ENCODE measurements around the gene HMCN1. TPM values are rescaled to one million over a fixed set of nuclear protein-coding genes. Genes with fewer than 3 reads are reported as not detected.

HMCN1 gene
- total and polyA plus RNA-seq, 8 donors = 0.12 to 15.1 (median 0.86) TPM

- Histone ChIP-seq H3K4me1 (no peaks in the 10 kb centered on the region), H3K9me3 (no peaks in the 10 kb centered on the region), H3K27me3 (no peaks in the 10 kb centered on the region), H3K4me3 (no peak overlapping the region), H3K27ac (no peak overlapping the region), H3K36me3 (no peaks in the 10 kb centered on the region)
- 81 to 93% (median 85%) methylated on average over 1 of the region's 1 CpG for WGBS, 5 donors
- no peak for DNase-seq
- TF ChIP-seq POLR2A (IDR thresholded peaks at IDR 0.05) (no peak), CTCF (IDR thresholded peaks at IDR 0.05) (no peak), POLR2AphosphoS5 (IDR thresholded peaks at IDR 0.05) (no peak), EP300 (IDR thresholded peaks at IDR 0.05) (no peak)
- intact Hi-C loops (cut with DNase I; ENCODE audit: low total_unique reads) = no loop called here
Measured at GRCh38 chr1:185849014-185849413, 114.8 kb downstream of the HMCN1 start.

GRCh38 chr1:185850366-185850765, 116.2 kb downstream of the HMCN1 start:
- intact Hi-C loops (cut with DNase I; ENCODE audit: low total_unique reads) = no loop called here

GRCh38 chr1:185853739-185854138, 119.5 kb downstream of the HMCN1 start:
- H3K27ac ChIP-seq = no peak overlapping the region
- no peaks in the 10 kb centered on the region for H3K36me3 ChIP-seq
- H3K9me3 ChIP-seq = no peaks in the 10 kb centered on the region
- TF ChIP-seq EP300 (IDR thresholded peaks at IDR 0.05) (no peak), CTCF (IDR thresholded peaks at IDR 0.05) (no peak), POLR2A (IDR thresholded peaks at IDR 0.05) (no peak), POLR2AphosphoS5 (IDR thresholded peaks at IDR 0.05) (no peak)
- H3K27me3 ChIP-seq = no peaks in the 10 kb centered on the region
- intact Hi-C loops (cut with DNase I; ENCODE audit: low total_unique reads) = no loop called here
- DNase-seq = no peak
- 72 to 82% (median 80%) methylated on average over 1 of the region's 1 CpG for WGBS, 5 donors
- H3K4me1 ChIP-seq = peaks cover 0 to 5% (median 0%) of the 10 kb centered on the region in 4 donors
- H3K4me3 ChIP-seq = no peak overlapping the region

More at GRCh38 chr1:185850366-185850765, 116.2 kb downstream of the HMCN1 start:
- 76 to 100% (median 94%) methylated on average over 1 of the region's 1 CpG for WGBS, 5 donors
- no peak for TF ChIP-seq POLR2AphosphoS5 (IDR thresholded peaks at IDR 0.05)
- TF ChIP-seq EP300 (IDR thresholded peaks at IDR 0.05) = no peak
- TF ChIP-seq POLR2A (IDR thresholded peaks at IDR 0.05) = no peak
- no peak for TF ChIP-seq CTCF (IDR thresholded peaks at IDR 0.05)
- Histone ChIP-seq H3K36me3 (no peaks in the 10 kb centered on the region), H3K9me3 (no peaks in the 10 kb centered on the region), H3K4me3 (no peak overlapping the region), H3K4me1 (no peaks in the 10 kb centered on the region), H3K27ac (no peak overlapping the region), H3K27me3 (no peaks in the 10 kb centered on the region)
- DNase-seq = no peak

- WGBS, 5 donors = 47 to 67% (median 51%) methylated on average over 3 of the region's 3 CpGs
- no peaks in the 10 kb centered on the region for H3K27me3 ChIP-seq
- no peak overlapping the region for H3K4me3 ChIP-seq
- intact Hi-C loops (cut with DNase I; ENCODE audit: low total_unique reads) = no loop called here
- H3K36me3 ChIP-seq = no peaks in the 10 kb centered on the region
- DNase-seq = no peak
- no peak for TF ChIP-seq EP300 (IDR thresholded peaks at IDR 0.05)
- no peak for TF ChIP-seq POLR2AphosphoS5 (IDR thresholded peaks at IDR 0.05)
- no peak for TF ChIP-seq POLR2A (IDR thresholded peaks at IDR 0.05)
- no peak for TF ChIP-seq CTCF (IDR thresholded peaks at IDR 0.05)
- no peak overlapping the region for H3K27ac ChIP-seq
- H3K9me3 ChIP-seq = no peaks in the 10 kb centered on the region
- peaks cover 0 to 5% (median 0%) of the 10 kb centered on the region in 4 donors for H3K4me1 ChIP-seq
Measured at GRCh38 chr1:185856482-185856881, 122.3 kb downstream of the HMCN1 start.

All from stomach (tissue), 9 donors.